ENCODE measurements around the gene RPL38. TPM values are rescaled to one million over a fixed set of nuclear protein-coding genes. Genes with fewer than 3 reads are reported as not detected.
A peak's percentile ranks its signal among the peaks of the same experiment; 100 is the strongest.

Gene RPL38
- polyA plus RNA-seq, 3 donors = 1,034 to 1,275 (median 1,105) TPM

- DNase-seq = no peak
These were observed 4.0 kb upstream of the RPL38 start for GRCh38 chr17:74199306-74200092.

GRCh38 chr17:74200112-74200511, 3.4 kb upstream of the RPL38 start:
- no peak for DNase-seq

DNA sequence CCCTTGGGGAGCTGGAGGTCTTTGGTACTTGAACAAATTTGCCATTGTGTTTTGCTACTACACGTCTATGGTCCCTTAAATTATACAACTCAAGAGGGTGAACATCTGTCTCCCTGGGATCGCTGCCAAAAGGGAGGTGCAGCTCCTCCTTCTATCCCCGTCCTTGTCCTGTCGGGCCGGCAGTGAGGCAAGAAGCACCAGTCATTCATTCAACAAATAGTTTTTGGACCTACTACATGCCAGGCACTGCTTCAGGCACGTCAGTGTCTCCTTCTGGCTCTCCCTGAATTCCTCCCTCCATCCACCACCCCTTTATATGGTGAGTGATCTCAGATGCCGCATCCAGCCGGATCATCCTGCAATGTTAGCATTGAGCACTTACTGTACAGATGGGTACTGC, 2.2 kb upstream of the RPL38 start:
- no peak for DNase-seq

GRCh38 chr17:74201948-74202347, 1.5 kb upstream of the RPL38 start:
- DNase-seq = no peak

DNA sequence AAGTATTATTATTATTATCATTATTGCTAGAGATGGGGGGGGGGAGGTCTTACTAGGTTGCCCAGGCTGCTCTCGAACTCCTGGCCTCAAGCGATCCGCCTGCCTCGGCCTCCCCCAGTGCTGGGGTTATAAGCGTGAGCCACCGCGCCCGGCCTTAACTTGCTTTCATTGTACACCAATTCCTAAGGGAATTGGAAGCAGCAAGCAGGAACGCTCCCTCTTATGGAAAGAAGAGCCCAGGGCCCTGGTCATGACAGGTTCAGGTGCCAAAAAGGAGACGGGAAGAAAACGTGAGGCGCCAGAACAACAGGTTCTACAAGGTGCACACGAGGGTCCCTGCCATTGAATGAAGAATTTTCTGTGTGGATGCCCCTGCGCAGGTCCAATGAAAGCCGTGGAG, 540 bp upstream of the RPL38 start:
- DNase-seq = no peak

DNA sequence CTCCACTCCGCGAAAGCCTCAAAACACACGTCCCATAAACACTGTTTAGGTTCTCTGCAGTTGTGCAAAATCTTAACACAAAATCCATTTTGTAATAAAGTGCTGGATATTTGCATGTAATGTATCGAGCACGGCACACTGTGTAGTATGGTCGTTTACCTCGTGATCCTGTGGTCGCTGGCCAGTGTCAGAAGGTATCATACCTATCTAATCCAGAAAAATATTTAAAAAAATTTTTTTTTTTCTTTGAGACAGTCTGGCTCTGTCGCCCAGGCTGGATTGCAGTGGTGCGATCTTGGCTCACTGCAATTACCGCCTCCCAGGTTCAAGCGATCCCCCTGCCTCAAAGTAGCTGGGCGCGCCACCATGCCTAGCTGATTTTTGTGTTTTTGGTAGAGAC, 996 bp downstream of the RPL38 start:
- no peak for DNase-seq

GRCh38 chr17:74205274-74205673, 1.8 kb downstream of the RPL38 start:
- DNase-seq = no peak

GRCh38 chr17:74206332-74206818, 2.9 kb downstream of the RPL38 start:
- DNase-seq = no peak

DNA sequence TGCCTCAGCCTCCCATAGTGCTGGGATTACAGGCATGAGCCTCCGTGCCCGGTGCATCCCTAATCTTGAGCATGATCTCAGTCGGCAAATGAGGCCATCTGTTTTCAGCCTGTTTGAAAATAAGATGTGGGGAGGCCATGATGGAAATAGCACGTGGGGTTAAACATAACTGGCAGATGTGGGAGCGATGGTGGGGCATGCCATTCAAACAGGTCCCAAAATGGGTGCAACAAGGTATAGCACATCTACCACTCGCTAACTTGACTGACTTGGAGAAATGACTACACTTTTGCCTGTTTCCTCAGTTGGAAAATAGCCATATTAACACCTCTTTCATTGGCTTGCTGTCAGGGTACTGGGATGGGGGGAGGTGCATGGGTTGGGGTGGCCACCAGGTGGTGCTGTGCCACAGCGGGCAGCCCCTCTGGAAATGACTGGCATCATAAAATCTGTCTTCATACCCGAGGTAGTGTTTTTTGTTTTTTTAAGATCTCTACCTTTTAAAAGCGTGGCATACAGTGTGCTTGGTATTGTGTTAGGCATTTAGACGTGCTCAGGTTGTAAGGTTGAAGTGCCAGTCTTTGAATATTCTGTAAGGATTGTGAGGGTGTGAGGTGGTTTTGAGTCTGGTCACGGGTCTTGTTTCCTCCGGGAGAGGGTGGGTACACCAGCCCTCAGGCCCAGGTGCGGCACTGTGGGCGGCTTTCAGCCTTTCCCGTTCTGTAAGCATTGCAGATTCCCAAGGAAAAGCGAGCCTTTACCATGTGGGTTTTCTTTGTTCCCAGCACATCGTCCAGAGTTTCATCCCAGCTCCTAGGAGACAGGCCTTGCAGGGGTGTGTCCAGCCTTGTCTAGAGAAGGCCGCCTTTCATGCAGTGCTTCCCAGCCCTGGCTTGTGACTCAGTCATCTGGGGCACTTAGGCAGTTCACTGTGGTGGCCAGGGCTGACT, 7.0 kb downstream of the RPL38 start:
- DNase-seq = no peak

DNA sequence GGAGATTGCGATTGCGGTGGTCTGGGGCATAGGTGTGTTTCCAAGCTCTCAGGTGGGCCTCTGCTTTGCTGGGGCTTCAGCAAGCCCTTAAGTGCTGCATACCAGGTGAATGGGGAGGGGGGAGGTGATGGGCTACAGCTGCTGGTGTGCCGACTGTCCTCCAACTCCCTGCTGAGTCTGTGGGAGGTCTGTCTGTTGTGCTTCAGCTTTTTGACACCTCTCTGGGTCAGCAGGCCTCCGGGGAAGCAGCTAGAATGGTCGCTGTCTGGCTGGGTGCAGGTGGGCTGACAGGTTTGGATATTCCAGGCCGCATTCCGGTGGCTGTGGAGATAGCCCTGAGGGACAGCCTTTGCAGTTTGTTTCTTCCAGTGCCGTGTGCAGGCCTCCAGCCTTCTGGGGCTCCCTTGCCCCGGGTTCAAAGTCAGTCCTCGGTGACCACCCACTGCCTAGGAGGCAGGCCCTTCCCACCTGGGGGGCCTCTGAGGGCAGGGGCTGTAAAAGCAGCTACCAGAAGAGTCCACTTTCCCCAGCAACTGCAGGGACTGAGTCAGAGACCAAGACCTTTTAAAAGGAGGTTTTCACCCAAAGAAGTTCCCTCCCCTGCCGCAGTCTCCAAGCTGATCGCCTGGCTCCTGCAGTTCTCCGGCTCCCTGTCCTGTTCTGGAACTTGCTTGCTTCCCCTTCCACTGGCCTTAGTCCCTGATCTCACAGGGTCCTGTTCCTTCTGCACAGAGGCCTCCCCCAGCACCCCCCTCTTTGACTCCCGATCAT, 7.8 kb downstream of the RPL38 start:
- no peak for DNase-seq

DNA sequence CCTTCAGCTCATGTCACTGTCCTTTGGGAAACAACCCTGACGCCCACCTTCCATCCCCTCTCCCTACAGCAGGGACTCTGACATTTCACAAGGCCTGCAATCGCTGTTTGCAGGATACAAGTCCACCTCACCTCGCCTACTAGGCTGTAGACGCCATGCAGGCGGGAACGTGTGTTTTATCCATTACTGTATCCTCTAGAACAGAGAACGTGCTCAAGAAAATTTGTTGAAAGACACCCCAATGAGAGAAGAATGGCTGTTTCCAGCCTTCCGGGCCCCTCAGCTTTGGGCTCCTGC, 8.4 kb downstream of the RPL38 start:
- DNase-seq = no peak

DNA sequence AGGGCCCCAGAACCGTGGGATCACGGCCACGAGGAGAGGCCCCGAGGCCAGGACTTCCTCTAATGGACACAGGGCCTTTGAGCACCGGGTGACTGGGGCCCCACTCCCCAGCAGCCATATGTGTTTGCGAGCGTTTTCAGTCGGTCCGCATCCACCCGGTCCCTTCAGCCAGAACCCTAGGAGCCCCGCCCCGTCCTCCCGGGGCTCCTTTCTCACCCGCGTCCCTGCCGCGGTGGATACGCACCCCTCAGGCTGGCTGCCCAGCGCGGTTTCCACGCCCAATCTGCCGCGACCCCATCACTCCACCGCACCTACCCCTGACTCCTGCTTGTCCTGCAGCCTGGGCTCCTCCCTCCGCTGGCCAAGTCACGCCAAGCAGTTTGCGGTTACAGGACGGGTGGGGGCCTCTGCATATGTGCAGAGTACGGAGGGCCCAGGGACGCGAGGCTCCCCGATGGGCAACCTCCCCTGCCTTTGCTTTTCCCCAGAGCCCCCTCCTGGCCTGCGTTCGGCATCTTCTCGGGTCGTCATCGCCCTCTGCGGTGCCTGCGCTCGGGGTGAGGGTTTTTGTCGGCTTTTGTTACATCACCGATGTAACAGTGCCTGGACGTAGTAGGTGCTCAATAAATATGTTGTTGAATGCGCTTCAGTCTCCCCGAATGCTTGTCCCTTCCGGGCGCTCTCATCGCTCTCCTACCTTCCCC, 8.9 kb downstream of the RPL38 start:
- no peak for DNase-seq

- DNase-seq = peak; percentile 93
These were observed 9.7 kb downstream of the RPL38 start, which contains the start of gene TTYH2 for GRCh38 chr17:74212913-74213791. Gene TTYH2 (plus strand): TSS chr17:74213571. CDS start chr17:74213588, 17 bp downstream.

- no peak for DNase-seq
These were observed 10.4 kb downstream of the RPL38 start for GRCh38 chr17:74213861-74214391.

GRCh38 chr17:74214484-74215341, 11.2 kb downstream of the RPL38 start:
- DNase-seq = no peak

DNA sequence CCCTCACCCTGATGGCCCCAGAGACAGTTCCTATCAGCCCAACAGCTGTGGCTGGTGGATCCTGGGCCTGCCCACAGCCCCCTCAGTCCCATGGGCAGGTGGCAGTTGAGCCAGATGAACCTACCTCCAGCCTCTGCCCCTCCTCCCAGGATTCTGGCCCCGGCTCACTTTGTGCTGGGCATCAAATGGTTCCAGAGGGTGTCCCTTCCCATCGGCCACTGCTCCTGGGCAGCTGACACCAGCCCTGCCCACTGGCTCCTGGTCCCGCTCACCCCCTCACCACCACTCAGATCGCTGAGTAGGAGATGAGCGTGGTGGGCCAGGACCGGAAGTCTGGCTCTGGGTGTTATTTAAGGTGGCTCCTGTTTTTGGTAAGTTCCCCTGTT, 11.9 kb downstream of the RPL38 start:
- no peak for DNase-seq

GRCh38 chr17:74216505-74216904, 13.0 kb downstream of the RPL38 start:
- DNase-seq = no peak

GRCh38 chr17:74217037-74217730, 13.7 kb downstream of the RPL38 start:
- DNase-seq = no peak

DNA sequence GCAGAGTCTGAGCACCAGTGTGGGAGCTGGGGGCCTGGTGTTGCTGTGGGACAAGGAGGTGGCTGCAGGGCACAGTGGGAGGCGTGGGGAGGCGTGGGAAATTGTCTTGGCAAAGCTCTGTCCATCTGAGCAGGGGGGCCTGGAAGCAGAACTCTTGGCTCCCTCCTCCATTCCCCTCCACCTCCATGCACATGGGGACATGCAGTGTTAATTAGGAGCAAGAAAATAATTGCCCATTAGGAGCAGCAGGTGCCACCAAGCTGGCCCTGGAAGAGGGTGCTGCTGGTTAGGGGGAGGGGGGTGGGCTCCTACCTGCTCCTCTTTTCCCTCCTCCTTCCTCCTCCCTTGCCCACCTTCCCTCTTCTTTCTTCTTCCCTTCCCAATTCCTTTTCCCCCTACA, 14.4 kb downstream of the RPL38 start:
- DNase-seq = no peak
